ENCODE results near the gene PPP1R26. TPM values are rescaled to one million over a fixed set of nuclear protein-coding genes. Genes with fewer than 3 reads are reported as not detected.

PPP1R26 gene
- total RNA-seq, 2 donors from 2014 or later: 15.3 to 41.9 TPM

DNA sequence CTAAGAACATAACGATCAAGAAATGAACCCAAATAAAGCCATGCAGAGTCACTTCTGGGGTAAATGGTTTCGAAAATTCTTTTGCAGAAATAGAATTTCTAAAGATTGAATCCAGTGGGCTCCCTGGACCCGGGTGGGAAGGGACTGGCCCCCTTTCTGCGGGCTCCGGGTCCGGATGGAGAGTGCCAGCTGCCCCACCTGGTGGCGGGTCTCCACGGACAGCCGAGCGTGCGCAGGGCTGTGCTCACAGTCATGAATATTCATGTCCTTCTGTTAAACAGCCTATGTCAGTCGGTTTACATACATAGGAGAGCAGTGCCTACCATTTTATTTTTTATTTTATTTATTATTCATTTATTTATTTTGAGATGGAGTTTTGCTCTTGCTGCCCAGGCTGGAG is 4.7 kb upstream of the PPP1R26 start:
- WGBS: 22% methylated on average over 12 of the region's 12 CpGs
- no peak for TF ChIP-seq POLR2A (IDR thresholded peaks at IDR 0.05)
- no peak for TF ChIP-seq POLR2AphosphoS5 (IDR thresholded peaks at IDR 0.05)
- TF ChIP-seq, protein P1, sequence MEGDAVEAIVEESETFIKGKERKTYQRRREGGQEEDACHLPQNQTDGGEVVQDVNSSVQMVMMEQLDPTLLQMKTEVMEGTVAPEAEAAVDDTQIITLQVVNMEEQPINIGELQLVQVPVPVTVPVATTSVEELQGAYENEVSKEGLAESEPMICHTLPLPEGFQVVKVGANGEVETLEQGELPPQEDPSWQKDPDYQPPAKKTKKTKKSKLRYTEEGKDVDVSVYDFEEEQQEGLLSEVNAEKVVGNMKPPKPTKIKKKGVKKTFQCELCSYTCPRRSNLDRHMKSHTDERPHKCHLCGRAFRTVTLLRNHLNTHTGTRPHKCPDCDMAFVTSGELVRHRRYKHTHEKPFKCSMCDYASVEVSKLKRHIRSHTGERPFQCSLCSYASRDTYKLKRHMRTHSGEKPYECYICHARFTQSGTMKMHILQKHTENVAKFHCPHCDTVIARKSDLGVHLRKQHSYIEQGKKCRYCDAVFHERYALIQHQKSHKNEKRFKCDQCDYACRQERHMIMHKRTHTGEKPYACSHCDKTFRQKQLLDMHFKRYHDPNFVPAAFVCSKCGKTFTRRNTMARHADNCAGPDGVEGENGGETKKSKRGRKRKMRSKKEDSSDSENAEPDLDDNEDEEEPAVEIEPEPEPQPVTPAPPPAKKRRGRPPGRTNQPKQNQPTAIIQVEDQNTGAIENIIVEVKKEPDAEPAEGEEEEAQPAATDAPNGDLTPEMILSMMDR (IDR thresholded peaks at IDR 0.05): no peak
- no peaks in the 10 kb centered on the region for H3K27me3 ChIP-seq (replicated peaks; ENCODE audit: insufficient read depth)
- no peak for DNase-seq (ENCODE audit: low spot score)
- H3K27ac ChIP-seq: no peak overlapping the region
- H3K9me3 ChIP-seq: no peaks in the 10 kb centered on the region
- peaks cover 2% of the 10 kb centered on the region for H3K4me1 ChIP-seq (replicated peaks)
- intact Hi-C loops (cut with DNase I): no loop called here
- H3K36me3 ChIP-seq: no peaks in the 10 kb centered on the region
- no peak overlapping the region for H3K4me3 ChIP-seq

DNA sequence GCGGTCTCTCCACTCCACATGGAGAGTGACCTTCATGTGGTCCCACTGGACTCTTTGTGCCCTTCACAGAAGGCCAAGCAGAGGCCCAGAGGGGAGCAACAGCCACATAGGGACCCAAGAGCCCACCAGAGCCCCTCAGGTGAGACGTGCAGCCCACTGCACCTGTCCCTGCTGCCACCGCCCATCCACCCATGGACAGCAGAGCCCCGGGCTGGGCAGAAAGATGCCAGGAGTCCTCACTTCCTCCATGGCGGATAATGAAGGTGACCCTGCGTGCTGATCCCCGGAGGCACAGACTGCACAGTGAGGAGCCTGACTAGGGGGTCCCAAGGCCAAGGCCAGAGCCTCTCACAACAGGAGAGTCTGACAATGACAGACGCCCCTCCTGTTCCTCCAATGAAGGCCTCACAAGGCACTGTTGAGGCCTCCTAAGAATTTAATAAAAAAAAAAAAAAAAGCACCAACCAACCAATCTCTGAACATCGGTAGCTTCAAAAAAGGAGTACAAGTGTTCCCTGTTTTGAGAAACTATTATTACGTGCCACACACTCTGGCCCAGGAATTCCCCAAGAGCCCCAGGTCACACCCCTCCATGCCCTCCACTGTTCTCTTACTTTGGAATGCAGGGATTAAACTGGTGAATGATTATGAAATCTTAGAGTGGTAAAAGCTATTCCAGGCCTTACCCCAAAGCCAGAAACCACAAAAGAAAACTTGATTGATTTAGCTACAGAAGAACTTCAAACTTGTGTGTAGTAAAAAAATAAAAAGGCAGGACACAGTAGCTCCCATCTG is 2.8 kb upstream of the PPP1R26 start:
- Histone ChIP-seq H3K9me3 (no peaks in the 10 kb centered on the region), H3K4me3 (no peak overlapping the region), H3K36me3 (no peaks in the 10 kb centered on the region), H3K27me3 (replicated peaks; ENCODE audit: insufficient read depth) (no peaks in the 10 kb centered on the region), H3K27ac (no peak overlapping the region), H3K4me1 (replicated peaks) (peaks cover 2% of the 10 kb centered on the region)
- TF ChIP-seq, protein P1 (IDR thresholded peaks at IDR 0.05): no peak
- TF ChIP-seq POLR2A (IDR thresholded peaks at IDR 0.05) (no peak), POLR2AphosphoS5 (IDR thresholded peaks at IDR 0.05) (no peak)
- no peak for DNase-seq (ENCODE audit: low spot score)
- WGBS: 85% methylated on average over 10 of the region's 10 CpGs
- intact Hi-C loops (cut with DNase I): no loop called here

DNA sequence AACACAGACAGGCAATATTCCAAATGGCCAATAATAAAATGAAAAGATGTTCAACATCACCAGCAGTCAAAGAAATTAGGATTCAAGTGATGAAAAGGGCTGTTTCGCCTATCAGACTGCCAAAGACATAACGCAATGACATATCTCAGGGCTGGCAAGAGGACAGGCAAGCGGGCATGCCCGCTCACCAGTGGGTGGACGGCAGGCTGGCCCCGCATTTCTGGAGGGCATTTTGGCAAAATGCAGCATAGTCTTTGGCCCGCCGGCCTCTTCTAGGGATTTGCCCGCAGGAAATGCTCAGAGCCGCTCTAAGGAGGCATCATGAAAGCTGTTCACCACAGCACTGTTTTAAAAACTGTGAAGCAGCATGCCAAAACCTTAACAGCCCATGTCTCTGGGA is 1.4 kb upstream of the PPP1R26 start:
- Histone ChIP-seq H3K36me3 (no peaks in the 10 kb centered on the region), H3K27ac (no peak overlapping the region), H3K4me1 (replicated peaks) (peaks cover 2% of the 10 kb centered on the region), H3K4me3 (no peak overlapping the region), H3K27me3 (replicated peaks; ENCODE audit: insufficient read depth) (no peaks in the 10 kb centered on the region), H3K9me3 (no peaks in the 10 kb centered on the region)
- intact Hi-C loops (cut with DNase I): no loop called here
- no peak for DNase-seq (ENCODE audit: low spot score)
- WGBS: 62% methylated on average over 10 of the region's 10 CpGs
- no peak for TF ChIP-seq POLR2A (IDR thresholded peaks at IDR 0.05)
- TF ChIP-seq POLR2AphosphoS5 (IDR thresholded peaks at IDR 0.05): no peak
- TF ChIP-seq, protein P1 (IDR thresholded peaks at IDR 0.05): no peak

DNA sequence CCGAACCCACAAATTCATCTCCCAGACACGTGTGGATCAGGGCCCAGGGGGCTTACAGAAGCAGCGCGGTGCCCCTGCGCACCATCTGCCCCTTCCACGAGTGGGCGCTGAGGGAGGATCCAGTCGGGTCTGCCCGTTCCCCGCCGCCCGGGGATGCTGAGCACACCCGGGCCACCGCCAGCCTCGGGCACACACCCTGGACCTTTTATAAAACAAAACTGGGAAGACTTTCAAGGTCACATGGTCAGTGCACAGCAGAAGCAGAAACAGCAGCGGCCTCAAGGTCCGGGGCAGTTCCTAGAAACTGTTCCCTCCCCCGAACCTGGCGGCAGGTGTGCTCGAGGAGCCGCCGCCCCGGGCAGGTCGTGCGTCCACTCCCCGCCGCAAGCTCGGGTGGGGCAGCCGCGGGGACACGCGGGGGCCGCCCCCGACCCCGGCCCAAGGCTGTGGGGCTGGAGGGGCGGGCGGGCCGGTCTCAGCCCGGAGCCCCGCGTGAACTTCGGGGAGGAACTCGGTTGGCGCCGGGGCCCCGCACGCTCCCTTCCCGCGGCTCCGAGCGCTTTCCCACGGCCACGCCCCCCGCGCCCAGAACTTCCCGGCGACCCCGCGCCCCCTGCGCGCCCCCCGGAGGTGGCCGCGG is 633 bp upstream of the PPP1R26 start:
- peaks cover 2% of the 10 kb centered on the region for H3K4me1 ChIP-seq (replicated peaks)
- H3K36me3 ChIP-seq: no peaks in the 10 kb centered on the region
- TF ChIP-seq POLR2AphosphoS5 (IDR thresholded peaks at IDR 0.05) (peak; percentile 50), POLR2A (IDR thresholded peaks at IDR 0.05) (peak; percentile 49)
- TF ChIP-seq, protein P1 (IDR thresholded peaks at IDR 0.05): peak in 2 of 4 experiments; percentile 8 to 16
- intact Hi-C loops (cut with DNase I): no loop called here
- 2% methylated on average over 20 of the region's 64 CpGs for WGBS
- no peaks in the 10 kb centered on the region for H3K9me3 ChIP-seq
- peak overlapping the region; percentile 82 to 88 for H3K27ac ChIP-seq
- peak; percentile 62 for DNase-seq (ENCODE audit: low spot score)
- H3K27me3 ChIP-seq (replicated peaks; ENCODE audit: insufficient read depth): no peaks in the 10 kb centered on the region
- H3K4me3 ChIP-seq: peak overlapping the region; percentile 57 to 72

All from prostate gland (tissue), 2 donors.